Fibroblast of skin of back (primary cell): ENCODE data around the gene NR5A2.
"Not testable (repeated sequence)": the region's sequence is repeated elsewhere in the genome, so short reads cannot be mapped to it uniquely, and the experiment has no call there.

Source experiments
- DNase-seq: peaks from one replicate; pipeline ENCODE4 v3.0.0-alpha.2; 2013

NR5A2 gene

DNA sequence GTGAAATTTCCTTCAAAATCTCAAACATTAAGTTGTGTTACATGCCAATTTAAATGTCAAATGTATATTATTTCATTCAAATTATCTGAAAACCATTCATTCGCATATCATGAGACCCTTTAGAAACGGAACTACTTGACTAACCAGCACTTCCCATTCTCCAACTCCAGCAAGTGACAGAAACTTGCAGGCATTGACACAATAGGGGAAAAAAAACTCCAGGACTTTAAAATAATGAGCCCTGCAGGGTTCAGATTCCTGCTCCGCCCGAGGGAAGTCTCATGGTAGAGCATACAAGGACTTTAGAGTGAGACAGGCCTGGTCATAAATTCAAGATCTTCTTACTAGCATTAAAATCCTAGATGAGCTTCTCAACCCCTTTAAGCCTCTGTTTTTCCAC, 138.9 kb downstream of the NR5A2 start:
- no peak for DNase-seq

GRCh38 chr1:200168926-200169325, 141.4 kb downstream of the NR5A2 start:
- DNase-seq, result no peak

GRCh38 chr1:200172311-200172710, 144.8 kb downstream of the NR5A2 start:
- DNase-seq, result peak; percentile 77

- DNase-seq, result no peak
Observed at GRCh38 chr1:200173097-200173618, 145.6 kb downstream of the NR5A2 start.

DNA sequence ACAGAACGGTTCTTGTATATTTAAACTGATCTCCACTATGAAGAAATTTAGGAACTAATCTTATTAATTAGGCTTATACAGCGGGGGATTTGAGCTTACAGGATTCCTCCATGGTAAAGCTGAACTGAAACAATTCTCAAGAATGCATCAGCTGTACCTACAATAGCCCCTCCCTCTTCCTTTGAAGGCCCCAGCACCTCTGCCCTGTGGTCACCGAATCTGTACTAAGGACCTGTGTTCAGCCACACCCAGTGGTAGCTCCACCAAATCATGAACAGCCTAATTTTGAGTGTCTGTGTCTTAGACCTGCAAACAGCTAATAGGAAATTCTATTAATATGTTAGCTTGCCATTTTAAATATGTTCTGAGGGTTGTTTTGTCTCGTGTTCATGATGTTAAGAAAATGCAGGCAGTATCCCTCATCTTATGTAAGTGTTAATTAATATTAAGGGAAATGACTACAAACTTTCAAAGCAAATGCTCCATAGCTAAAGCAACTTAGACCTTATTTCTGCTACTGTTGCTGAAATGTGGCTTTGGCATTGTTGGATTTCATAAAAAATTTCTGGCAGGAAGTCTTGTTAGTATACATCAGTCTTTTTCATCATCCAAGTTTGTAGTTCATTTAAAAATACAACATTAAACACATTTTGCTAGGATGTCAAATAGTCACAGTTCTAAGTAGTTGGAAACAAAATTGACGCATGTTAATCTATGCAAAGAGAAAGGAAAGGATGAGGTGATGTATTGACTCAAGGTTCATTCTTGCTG, 147.2 kb downstream of the NR5A2 start:
- no peak for DNase-seq

- no peak for DNase-seq
Observed at GRCh38 chr1:200176181-200176580, 148.7 kb downstream of the NR5A2 start.

DNA sequence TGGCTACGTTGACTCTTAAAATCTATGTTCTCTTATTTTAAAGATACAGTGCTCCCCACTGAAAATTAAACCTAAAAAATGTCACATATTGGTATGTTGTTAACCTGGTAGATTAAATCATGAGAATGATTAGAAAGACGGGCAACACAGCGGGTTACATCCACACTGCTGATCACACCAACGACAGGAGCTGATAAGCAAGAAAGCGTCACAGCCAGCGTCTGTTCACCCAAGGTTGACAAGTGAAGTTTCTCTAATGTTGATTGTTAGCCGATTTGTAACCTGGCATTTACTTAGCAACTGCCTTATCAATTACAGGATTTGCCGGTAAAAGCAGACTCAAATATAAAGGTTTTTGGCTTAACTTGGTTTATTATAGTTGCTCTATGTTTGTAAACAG, 149.3 kb downstream of the NR5A2 start:
- DNase-seq, result no peak

GRCh38 chr1:200178340-200178739, 150.8 kb downstream of the NR5A2 start:
- DNase-seq, result peak; percentile 25

- DNase-seq, result peak; percentile 74
Observed at GRCh38 chr1:200179126-200179780, 151.7 kb downstream of the NR5A2 start.

DNA sequence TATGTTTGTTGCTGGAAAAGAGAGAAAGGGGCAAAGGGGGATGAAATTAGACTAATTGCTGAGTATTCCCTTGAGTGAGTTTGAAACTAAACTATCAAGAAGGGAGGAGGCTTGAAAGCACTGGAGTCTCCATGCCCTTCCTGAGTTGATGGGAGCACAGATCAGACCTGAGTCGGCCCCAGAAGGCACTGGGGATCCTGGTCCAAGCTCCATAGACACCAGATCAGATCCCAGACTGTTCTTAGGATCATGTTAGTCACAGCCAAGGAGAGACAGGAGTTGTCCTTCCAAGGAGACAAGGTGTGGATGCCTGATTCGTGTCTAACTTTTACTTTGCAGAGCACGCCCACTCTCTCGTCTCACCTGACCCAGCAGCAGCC, 152.3 kb downstream of the NR5A2 start:
- no peak for DNase-seq

- peak; percentile 48 for DNase-seq
Observed at GRCh38 chr1:200180821-200181220, 153.3 kb downstream of the NR5A2 start.

DNA sequence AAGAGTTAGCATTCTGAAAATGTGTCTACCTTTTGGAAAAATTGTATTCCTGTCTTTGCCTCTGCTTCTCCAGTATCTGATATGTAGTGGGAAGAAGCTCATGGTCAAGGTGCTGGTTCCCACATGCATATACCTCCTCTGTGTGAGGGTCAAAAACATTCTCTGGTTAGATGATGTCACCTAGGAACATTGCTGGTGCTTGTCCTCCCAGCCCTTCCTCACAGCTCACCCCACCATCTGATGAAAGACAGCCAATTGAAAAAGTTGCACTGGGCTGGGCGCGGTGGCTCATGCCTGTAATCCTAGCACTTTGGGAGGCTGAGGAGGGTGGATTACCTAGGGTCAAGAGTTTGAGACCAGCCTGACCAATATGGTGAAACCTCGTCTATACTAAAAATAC, 154.4 kb downstream of the NR5A2 start:
- no peak for DNase-seq

GRCh38 chr1:200182701-200183100, 155.2 kb downstream of the NR5A2 start:
- DNase-seq, result no peak

GRCh38 chr1:200183637-200184036, 156.1 kb downstream of the NR5A2 start:
- no peak for DNase-seq

DNA sequence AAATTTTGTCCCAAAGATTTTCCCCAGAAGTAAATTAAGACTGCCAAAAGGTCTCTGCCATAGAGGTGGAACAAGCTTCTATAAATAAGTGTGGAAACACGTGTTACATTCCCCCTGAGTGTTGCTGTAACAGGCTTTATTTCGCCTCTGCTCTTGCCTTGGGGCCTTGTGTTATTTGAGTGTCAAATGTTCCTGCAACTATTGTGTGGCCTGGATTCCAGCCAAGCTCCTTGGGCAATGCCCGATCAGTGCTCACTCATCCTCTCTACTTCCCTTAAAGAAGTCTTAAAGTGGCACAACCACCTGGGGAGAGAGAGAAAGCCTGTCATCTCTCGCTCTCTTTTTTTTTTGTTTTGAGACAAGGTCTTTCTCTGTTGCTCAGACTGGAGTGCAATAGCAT, 156.7 kb downstream of the NR5A2 start:
- peak; percentile 82 for DNase-seq

GRCh38 chr1:200185191-200185590, 157.7 kb downstream of the NR5A2 start:
- not testable (repeated sequence) for DNase-seq

DNA sequence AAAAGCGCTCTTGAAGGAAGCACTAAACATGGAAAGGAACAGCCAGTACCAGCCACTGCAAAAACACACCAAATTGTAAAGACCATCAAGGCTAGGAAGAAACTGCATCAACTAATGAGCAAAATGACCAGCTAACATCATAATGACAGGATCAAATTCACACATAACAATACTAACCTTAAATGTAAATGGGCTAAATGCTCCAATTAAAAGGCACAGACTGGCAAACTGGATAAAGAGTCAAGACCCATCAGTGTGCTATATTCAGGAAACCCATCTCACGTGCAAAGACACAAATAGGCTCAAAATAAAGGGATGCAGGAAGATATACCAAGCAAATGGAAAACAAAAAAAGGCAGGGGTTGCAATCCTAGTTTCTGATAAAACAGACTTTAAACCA, 159.8 kb downstream of the NR5A2 start:
- not testable (repeated sequence) for DNase-seq

DNA sequence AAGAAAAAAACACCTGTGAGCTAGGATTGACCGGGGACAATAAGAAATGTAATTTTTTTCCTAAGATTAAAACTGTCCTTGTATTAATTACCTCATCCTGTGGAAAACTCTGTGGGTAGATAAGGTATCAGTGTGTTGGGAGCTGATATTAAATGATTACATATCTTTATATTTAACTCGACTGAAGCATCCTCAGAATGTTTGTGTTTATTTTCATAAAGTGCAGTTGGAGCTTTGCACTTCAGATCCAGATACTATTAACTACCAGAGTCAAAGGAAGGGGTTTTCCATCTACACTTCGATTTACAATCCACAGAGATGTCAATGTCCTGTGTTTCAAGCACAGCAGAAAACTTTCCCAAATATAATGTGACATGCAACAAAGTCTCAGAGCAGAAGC, 164.5 kb downstream of the NR5A2 start:
- DNase-seq, result no peak

DNA sequence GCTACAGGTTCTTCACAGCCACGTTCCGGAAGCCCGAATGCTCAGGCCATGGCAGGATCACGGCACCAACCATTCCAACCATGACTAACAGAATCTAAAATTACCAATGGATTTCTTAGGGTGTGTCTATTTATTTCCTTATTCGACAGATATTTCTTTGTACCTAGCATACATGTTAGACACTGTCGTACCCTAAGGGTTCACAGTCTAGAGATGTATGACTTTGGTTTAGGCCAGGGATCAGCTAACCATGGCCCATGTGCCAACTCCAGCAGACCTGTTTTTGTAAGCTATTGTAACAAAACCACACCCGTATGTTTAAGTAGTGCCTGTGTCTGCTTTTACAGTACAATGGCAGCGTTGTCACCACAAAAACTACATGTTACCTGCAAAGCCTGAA, 167.0 kb downstream of the NR5A2 start:
- no peak for DNase-seq

DNA sequence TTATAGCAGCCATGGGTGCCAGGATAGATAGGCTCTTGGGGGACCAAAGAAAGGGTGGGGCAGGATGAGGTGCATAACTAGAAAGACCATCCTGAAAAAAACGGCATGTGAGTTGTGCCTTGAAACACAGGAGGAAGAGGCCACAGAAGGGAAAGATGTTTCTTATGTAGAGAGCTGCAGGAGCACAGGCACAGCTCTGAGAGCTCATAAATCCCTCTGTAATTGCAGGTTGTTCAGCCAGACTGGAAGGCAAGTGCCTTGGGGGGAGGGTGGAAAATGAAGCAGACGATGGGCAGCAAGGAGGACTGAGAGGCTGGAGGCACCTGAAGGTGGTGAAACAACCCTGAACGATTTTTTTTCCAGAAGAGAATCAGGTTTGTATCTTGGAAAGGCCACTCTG, 170.7 kb downstream of the NR5A2 start:
- no peak for DNase-seq

GRCh38 chr1:200205216-200205995, 177.9 kb downstream of the NR5A2 start:
- DNase-seq, result no peak

GRCh38 chr1:200206340-200206739, 178.8 kb downstream of the NR5A2 start:
- peak; percentile 83 for DNase-seq

DNA sequence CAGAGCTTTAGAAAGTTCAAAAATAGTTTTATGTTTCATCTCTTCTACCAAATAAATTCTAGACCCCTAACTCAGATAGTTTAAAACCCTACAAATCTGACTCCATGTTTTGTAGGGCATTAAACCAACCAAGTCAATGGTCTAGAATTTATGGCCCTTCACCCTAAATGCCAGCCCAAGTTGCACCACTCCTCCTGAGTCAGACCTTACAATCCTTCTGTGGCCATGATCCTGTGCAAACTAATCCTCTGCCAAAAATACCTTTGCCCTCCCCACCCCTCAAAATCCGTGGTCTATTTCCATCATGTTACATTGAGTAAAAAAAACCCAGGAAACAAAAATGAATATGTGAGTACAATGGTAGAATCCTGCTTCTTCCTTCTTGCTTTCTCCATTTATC, 179.3 kb downstream of the NR5A2 start:
- DNase-seq, result no peak
